Measurements from ENCODE around the gene PTPA.

The PTPA gene

GRCh38 chr9:129084087-129084486, 27.1 kb upstream of the PTPA start:
- no peak for DNase-seq (ENCODE audit: low spot score)

- no peak for DNase-seq (ENCODE audit: low spot score)
Measured at GRCh38 chr9:129089246-129089645, 22.0 kb upstream of the PTPA start.

DNA sequence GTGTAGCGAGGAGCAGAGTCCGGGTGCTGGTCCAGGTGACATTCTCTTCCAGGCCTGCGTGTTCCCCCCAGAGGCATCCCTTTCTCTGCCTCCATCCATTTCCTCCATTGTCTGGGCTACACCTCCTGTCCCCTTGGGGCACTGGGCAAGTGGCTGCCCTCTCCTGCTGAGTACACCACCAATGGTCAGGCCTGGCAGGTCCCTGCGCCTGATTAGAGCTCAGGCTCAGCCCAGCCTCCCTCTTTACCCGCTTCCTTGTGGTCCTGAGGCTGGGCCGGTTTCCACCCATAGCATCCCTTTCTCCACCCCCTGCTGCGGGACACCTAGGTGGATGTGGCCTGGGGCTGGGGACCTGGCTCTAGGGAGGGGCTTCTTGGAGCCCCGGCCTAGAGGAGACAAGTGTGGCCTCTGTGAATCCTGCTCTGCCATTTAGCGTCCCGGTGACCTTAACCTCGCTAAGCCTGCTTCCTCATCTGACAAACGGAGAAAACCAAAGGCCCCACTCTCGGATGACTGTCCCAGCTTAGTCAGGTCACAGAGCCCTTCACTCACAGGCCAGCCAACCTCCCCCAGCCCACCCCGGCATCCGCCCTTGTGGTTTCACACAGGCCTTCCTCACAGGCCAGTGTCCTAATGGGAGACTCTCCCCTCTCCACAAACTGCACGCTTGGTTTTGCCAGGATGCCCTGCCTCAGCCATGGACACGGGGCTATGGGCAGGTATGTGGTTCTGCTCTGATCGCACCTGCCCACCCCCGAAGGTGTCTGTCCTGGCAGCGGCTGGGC, 17.4 kb upstream of the PTPA start:
- no peak for DNase-seq (ENCODE audit: low spot score)

DNA sequence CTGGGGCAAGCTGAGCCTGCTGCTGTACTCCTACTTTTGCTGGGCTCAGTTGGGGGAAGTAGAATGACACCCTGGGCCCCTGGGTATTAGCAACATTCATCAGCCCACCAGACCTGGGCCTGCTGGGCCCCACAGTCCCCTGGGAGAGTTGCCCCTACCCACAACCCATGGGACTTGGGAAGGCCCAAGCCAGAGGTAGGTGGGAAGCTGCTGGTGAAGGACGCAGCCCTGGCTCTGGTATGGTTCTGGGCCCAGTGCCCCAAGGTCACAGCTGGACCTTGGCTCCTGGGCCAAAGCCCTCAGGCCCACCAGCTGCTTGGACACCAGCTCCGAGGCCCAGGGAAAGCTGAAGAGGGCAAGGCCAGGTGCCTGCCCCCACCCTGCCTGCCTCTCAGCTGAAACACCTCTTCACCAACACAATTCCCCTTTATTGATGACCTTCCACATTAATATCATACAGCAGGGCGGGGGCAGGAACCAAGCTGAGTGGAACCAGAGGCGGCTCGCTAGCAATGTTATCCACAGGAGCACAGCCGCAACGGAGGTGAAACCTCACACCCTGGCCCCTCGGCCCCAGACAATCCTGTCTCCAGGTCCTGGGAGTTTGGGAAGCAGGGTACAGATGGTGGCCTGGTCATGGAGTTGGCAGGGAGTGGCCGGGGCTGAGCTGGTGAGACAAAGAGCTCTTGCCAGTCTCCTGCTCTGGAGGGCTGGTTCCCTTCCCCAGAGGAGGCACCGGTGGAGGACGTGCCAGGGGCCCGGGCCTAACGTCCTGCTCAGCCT, 16.6 kb upstream of the PTPA start:
- DNase-seq (ENCODE audit: low spot score) = no peak

- DNase-seq (ENCODE audit: low spot score) = no peak
Measured at GRCh38 chr9:129095170-129095667, 16.0 kb upstream of the PTPA start.

DNA sequence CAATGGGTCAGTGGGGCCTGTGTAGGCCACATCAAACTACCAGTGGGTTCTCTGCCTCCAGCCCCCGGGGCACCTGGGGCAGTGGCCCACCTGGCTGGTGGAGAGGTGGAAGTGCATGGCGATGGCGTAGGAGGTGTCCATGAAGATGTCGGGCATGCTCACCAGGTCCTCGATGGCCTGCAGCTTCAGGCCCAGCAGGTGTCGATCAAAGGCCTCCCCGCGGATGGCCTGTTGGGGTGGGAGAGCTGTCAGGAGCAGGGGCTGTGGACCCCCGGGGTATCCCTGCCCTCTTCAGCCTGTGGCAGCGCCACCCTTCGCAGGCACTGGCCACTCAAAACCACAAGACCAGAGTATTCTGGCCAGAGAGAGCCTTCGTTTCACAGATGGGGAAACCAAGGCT, 15.3 kb upstream of the PTPA start:
- no peak for DNase-seq (ENCODE audit: low spot score)

DNA sequence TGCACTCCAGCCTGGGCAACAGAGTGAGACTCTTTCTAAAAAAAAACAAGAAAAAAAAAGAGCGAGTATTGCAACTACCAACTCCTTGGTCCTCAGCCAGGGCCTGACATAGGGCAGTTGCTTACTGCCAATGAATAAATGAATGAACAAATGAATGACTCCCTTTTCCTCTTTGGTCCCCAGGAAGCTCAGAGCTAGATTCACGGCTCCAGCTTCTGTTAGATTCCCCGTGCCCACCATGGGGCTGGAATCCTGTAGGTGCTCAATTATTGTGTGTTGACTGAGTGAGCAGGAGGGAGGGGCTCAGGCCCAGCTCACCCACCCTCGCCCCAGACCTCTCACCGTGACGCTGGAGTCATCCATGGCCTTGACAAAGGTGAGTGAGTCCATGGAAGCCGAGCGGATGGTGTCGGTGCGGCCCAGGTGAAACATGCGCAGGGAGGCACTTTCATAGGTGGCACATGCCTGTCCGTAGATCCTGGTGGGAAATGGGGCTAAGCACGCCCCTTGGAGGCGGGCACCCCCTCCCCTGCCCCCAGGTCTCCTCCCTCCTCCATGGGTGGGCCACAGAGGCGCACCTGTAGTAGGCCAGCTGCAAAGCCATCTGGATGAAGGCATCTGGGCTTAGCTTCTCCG, 13.4 kb upstream of the PTPA start:
- no peak for DNase-seq (ENCODE audit: low spot score)

GRCh38 chr9:129098328-129098727, 12.9 kb upstream of the PTPA start:
- no peak for DNase-seq (ENCODE audit: low spot score)

DNA sequence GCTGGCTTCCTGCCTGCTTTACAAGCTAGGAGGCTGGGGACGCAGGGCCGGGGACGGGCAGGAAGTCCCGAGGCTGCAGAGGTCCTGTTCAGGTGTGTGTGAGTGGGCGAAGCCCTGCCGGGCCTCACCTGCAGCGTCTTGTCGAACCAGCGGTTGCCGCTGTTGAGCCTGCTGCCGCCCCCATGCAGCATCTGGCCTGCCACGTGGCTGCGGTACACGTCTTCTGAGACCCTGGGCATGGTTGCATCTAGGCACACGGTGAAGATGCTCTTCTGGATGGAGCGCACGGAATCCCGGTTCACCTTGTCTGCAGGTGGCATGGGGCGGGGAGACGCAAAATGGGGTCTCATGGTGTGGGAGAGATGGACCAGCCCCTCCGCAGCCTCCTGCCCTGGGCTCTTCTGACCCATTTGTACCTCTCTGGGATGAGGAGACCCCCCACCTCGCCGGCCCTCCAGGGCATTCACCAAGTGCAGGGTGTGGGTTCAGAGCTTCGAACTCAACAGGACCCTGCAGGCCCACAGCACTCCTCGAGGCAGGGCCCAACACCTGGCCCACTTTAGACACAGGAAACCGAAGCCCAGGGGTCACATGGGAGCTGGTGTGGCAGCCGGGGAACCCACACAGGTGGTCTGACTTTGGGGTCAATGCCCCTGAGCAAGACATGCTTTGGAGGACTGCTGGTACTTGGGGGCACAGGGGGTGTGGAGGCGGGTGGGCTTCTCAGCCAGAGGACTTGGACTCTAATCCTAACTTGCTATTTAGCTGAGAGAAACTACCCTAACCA, 10.6 kb upstream of the PTPA start:
- no peak for DNase-seq (ENCODE audit: low spot score)

DNA sequence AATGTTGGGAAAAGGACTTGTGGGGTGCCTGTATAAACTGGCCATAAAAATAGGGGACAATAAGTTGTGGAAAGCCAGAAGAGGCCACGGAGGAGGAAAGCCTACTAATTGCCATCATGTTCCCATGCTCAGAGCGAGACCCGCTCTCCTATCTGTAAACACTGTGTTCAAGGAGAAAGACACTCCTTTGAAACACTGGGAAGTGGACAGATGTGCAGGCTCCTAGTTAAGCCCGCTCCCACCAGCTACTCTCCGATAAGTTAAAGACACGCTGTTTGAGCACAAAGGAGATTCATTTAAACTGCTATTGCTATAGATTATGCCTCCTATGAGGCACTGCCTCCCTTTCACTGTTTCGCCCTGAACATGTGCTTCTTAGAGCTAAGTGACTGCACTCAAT, 9.9 kb upstream of the PTPA start:
- no peak for DNase-seq (ENCODE audit: low spot score)

- no peak for DNase-seq (ENCODE audit: low spot score)
Measured at GRCh38 chr9:129102095-129102525, 9.1 kb upstream of the PTPA start.

DNA sequence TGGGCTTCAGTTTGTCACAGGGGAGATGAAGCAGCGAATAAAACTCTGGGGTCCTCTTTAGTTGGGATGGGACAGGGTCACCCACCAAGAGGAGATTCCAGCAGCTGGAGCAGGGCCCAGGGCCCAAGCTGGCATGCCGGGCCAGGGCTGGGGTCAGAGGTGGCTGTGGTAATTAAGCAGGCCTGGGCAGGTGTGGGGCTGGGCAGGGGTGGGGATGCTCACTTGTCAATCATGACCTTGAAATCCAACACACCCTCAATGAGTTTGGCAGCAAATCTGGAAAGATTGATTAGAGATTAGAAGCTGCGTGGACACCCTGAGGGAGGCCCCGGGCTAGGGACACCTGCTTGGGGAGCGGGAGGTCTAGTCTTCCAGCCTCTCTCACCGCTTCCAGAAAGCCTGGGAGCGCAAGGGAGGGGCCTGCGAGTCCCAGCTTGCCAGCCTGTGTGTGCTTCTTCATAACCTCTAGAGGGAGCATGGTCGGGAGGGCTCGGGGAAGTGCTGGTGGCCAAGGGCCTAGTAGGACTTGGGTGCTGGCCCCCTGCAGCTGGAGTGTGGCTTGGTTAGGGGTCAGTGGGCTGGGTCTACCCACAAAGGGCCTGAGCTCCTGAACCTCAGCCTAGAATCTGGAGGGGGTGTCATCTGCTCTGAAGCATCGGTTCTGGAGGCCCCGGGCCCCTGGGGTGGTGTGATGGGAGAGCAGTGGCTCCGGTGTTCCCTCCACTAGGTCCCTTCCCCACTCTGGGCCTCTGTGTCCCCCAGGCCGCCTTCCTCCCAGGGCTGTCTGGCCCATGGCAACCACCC, 8.2 kb upstream of the PTPA start:
- DNase-seq (ENCODE audit: low spot score) = no peak

DNA sequence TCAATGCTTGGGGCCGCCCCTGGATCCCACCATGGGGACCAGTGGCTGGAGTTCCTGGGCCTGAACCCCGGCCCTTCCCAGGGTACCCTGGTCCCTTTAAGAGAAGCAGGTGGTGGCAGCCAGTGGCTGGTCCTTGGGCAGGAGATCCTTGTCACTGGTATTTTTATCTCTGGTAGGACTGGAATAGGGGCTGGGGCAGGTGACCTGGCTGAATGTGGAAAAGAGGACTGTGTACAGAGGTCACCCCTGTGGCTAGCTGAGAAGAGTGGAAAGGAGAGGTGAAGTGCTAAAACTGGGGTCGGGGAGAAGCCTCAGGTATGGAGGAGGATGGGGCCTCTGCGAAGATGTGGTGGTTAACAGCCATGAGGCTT, 7.6 kb upstream of the PTPA start:
- DNase-seq (ENCODE audit: low spot score) = no peak

DNA sequence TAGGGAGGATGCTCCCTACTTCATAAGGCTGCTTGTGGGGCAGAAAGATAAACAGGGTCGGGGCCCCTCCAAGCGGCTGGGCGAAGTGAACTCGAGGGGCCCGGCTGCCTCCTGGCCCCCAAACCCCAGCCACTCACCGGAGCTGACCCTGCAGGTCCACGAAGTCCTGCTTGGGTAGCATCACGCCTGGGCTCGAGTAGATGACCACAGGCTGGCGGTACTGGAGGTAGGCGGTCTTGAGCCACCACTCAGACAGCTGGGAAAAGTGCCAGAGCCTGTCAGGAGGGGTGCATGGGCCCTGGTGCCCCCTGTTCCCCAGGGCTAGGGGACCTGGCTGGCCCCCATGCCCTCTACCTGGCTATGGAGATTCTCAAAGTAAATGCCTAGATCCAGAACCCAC, 7.2 kb upstream of the PTPA start:
- no peak for DNase-seq (ENCODE audit: low spot score)

GRCh38 chr9:129105857-129106694, 5.1 kb upstream of the PTPA start:
- DNase-seq (ENCODE audit: low spot score) = no peak

DNA sequence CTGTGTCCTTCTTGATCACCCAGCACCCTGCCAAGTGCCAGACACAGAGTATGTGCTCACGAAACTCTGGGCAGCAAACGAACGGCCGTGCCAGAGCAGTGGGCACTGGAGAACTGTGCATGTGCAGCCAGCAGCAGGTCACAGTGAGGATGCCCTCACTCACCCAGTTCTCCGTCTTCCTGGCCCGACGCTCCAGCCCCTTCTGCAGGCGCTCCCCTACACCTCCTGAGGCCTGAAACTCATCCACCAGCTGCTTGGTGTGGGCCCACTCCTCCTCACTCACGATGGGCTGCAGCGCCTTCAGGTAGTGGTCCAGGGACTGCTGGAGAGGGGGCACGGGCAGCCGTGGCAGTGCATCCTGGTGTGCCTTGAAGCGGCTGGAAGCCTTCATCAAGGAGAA, 3.6 kb upstream of the PTPA start:
- DNase-seq (ENCODE audit: low spot score) = no peak

DNA sequence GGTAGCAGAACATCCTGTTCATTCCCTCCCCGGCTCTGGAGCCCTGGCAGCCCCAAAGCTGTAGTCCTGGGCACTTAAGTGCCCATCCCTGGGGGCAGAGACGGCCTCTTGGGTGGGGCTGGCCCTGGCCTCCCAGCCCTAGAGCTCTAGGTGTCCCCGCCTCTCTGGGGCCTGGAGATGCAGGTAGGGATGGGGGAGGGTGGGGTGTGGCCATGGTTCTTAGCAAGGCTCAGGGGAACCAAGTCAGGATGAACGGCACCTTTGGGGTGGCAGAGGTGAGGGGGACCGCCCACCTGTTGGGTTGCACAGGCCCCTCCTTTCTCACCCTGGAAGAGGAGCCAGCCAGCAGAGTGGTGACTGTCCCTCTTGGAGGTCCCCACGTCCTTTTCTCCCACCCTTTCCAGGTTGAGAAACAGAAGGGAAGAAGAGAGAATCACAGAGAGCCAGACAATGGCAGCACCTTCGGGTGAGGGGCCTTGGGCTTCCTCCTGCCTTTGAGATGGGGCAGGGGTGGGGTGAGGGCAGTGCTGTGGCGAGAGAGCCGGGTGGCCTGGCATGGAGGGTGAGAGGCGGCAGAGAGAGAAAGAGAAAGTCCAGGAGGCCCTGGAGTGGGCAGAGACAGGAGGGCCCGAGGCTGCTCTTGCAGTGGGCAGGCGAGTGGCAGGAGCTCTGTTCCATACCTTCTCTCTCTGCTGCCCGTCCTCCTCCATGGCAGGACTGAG, 3.0 kb upstream of the PTPA start:
- no peak for DNase-seq (ENCODE audit: low spot score)

- no peak for DNase-seq (ENCODE audit: low spot score)
Measured at GRCh38 chr9:129108805-129109536, 2.2 kb upstream of the PTPA start.

- no peak for DNase-seq (ENCODE audit: low spot score)
Measured at GRCh38 chr9:129109537-129109903, 1.7 kb upstream of the PTPA start.
